Measurements from ENCODE around the gene SPAG9.
A peak's percentile ranks its signal among the peaks of the same experiment; 100 is the strongest.

Gene SPAG9

DNA sequence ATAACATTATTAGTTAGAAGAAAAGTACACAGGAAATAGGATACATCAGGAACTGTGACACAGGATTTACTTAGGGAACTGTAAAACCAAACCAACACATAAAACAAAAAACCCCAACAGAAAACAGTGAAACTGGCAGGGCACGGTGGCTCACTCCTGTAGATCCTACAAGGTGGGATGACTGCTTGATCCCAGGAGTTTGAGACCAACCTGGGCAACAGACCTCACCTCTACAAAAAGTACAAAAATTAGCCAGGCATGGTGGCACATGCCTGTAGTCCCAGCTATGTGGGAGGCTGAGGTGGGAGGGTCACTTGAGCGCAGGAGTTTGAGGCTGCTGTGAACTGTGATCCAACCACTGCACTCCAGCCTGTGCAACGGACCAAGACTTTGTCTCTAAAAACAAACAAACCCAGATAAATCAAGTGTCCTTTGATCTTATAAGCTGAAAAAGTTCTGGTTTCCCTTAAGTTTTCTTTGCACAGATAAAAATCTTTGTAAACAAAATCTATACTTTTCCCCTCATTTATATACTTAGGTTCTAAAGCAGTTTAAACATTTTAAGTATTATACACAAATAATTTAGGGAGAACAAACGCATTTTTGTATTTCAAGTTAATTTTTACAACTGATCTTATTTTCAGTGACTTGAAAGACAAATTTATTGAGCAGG, 143.0 kb downstream of the SPAG9 start:
- no peak for DNase-seq

GRCh38 chr17:50976951-50977472, 143.7 kb downstream of the SPAG9 start:
- no peak for DNase-seq

DNA sequence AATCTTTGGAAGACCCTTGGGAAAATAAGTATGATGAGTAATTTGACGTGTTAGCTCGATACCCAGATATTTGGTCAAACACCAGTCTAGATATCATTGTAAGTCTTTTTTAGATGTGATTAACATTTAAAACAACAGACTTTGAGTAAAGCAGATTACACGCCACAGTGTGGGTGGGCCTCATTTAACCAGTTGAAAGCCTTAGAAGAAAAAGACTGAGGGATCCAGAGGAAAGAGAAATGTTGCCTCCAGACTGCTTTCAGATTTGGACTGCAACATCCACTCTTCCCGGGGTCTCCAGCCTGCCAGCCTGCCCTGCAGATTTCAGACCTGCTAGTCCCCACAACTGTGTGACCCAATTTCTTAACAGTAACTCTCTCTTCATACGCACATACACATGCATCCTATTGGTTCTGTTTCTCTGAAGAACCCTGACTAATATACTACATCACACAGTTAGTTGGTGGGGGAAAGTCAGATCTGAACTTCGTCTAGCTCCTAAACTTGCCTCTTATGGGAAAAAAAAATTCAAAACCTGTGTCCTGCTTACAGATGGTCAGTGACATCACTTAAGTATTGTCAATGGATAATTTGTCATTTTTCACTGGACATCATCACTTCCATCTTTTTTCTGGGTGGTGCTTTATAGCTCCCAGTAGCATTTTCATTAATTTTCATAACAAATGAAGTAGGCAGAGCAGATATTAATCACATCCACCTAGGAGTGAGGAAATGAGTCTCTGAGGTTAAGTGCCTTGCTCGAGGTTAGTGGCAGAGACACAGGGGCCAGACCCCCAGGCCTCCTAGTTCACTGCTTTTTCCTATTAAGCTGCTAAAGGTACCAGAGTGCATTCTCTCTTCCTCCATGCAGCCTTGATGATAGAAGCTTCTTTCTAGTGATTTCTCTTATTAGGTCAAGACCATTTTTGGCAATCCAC, 146.8 kb downstream of the SPAG9 start:
- no peak for DNase-seq

GRCh38 chr17:50972577-50972976, 148.1 kb downstream of the SPAG9 start:
- no peak for DNase-seq

- DNase-seq: no peak
Observed at GRCh38 chr17:50967795-50968194, 152.9 kb downstream of the SPAG9 start.

GRCh38 chr17:50966163-50966666, 154.5 kb downstream of the SPAG9 start:
- DNase-seq: no peak

GRCh38 chr17:50963139-50963538, 157.5 kb downstream of the SPAG9 start:
- DNase-seq: no peak

- no peak for DNase-seq
Observed at GRCh38 chr17:50961282-50962220, 159.1 kb downstream of the SPAG9 start.

DNA sequence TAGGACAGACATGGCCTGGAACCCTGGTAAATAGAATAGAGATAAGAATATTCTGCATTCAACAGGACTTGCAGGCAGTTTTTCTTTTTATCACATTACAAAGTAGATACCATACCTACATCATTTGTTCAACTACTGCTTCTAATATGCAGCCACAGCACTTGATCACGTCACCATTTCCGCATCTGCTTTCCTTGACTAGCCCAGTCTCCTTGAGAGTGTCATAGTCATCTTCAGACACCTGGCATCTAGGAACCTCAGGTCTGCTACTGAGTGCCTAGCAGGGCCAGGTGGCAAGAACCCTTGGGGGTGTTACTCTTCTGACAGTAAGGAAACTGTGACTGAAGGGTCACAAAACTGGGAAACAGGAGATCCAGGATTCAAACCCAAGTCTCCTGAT, 161.3 kb downstream of the SPAG9 start:
- DNase-seq: no peak

- DNase-seq: no peak
Observed at GRCh38 chr17:50957600-50958575, 162.8 kb downstream of the SPAG9 start.

GRCh38 chr17:50956750-50957523, 163.7 kb downstream of the SPAG9 start:
- no peak for DNase-seq

GRCh38 chr17:50956409-50956749, 164.3 kb downstream of the SPAG9 start:
- DNase-seq: no peak

DNA sequence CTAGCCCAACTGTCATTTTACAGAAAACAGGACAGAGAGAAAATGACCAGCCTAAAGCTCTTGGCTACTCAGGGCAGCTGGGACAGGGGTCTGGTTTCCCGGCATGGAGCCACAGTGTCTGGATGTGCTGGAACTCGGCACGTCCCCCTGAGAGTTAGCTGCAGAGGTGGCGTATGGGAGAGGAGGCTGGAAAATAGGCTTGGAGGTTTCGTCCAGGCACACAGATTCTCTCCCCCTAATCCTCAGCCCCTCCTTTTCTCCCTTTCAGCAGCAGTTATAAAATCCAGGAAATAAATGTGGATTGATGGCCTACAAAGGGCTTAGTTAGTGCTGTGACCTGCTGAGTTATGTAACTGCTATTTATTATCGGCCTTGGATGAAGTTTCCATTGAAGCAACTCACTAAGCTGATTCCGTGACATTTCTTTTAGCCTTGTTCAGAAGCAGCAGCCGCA, 165.0 kb downstream of the SPAG9 start:
- DNase-seq: no peak

DNA sequence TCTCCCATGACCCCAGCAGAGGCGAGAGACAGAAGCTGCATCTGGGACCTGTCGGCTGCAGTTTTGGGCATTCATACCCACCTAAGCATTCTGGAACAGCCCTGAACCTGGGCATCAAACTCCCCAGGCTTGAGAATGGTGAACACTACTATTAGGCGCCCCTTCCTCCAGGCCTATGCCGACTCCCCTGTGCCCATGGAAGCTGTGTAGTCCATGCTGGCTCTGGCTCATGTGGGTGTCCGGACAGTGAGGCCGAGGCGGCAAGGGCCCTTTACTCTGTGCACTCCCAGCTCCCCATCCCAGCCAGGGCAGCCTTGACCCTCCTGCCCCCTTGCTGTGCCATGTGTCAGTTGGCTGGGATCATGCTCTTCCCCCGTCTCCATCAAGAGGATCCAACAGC, 165.5 kb downstream of the SPAG9 start:
- no peak for DNase-seq

DNA sequence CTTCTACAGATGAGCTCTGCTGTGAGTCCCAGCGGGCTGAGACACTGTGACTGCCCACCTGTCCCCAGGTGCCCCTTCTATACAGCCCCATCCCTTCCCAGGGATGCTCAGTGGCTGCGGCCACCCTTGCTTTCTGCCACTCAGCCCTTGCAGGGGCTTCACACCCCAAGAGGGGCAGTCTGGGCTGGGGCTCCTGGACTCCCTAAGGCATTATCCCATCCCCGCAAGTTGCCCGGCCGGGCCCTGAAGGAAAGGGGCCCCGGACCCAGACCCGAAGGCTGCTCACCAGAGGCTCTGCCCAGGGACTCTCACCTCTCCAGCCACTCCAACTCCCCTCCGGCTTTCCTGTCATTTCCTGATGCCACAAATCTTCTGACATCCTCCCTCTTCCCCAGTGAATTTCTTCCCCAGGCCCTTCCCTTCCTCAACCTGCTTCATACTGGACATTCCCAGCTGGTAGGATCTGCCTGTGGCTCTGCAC, 166.0 kb downstream of the SPAG9 start:
- no peak for DNase-seq

- DNase-seq: no peak
Observed at GRCh38 chr17:50953831-50954601, 166.7 kb downstream of the SPAG9 start.

GRCh38 chr17:50953518-50953830, 167.2 kb downstream of the SPAG9 start:
- DNase-seq: no peak

DNA sequence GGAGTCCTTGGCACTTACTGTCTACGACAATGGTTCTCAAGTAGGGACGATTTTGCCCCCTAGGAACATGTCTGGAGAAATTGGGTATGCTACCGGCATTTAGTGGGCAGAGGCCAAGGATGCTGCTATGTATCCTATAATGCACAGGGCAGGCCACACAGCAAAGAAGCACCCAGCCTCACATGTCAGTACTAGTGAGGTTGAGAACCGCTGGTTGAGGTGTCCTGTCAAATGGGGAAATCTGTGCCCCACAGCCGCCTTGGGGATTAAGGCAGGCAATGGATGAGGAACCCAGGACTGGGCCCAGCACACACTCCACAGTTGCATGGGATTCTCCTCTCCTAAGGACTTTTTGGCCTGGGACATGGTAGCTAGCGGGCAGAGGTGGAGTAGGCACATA, 167.8 kb downstream of the SPAG9 start:
- no peak for DNase-seq

GRCh38 chr17:50952013-50952412, 168.7 kb downstream of the SPAG9 start:
- DNase-seq: peak; percentile 44

Data from T1000 (cell line).